ENCODE measurements around the gene GNLY. TPM values are rescaled to one million over a fixed set of nuclear protein-coding genes. Genes with fewer than 3 reads are reported as not detected.
A peak's percentile ranks its signal among the peaks of the same experiment; 100 is the strongest.

The GNLY gene
- total and polyA plus RNA-seq, 2 of the 13 experiments (the other 11 are each of a cell fraction or from before 2014, with no cell fraction given), result not detected

DNA sequence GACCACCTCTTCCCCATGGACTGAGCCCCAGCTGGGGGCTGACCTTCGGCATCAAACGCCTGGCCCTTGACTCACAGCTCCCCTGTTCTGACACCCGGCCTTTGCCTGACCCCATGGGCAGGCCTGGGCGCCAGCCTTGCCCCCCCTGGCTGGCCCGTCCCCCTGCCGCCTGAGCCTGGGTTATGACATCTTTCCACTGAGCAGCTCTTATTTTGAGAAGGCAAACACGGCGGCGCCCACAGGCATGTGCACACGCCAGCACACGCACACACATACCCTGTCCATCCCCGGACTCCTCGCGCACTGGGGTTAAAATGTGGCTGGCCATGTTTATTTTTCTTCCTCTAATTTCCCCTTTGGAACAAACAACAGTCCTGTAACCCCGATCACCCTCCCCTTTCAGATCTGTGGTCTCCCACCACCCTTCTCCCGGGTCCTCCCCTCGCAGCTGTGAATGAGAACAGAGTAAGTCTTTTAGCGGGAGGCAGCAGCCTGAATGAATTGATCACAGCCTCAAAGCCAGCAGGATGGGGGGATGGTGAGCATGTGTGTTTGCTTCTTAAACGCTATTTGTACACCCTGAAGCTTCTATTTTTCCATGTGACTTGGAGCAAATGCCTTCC, 47.8 kb downstream of the GNLY start (continued):
- TF ChIP-seq, protein P1, sequence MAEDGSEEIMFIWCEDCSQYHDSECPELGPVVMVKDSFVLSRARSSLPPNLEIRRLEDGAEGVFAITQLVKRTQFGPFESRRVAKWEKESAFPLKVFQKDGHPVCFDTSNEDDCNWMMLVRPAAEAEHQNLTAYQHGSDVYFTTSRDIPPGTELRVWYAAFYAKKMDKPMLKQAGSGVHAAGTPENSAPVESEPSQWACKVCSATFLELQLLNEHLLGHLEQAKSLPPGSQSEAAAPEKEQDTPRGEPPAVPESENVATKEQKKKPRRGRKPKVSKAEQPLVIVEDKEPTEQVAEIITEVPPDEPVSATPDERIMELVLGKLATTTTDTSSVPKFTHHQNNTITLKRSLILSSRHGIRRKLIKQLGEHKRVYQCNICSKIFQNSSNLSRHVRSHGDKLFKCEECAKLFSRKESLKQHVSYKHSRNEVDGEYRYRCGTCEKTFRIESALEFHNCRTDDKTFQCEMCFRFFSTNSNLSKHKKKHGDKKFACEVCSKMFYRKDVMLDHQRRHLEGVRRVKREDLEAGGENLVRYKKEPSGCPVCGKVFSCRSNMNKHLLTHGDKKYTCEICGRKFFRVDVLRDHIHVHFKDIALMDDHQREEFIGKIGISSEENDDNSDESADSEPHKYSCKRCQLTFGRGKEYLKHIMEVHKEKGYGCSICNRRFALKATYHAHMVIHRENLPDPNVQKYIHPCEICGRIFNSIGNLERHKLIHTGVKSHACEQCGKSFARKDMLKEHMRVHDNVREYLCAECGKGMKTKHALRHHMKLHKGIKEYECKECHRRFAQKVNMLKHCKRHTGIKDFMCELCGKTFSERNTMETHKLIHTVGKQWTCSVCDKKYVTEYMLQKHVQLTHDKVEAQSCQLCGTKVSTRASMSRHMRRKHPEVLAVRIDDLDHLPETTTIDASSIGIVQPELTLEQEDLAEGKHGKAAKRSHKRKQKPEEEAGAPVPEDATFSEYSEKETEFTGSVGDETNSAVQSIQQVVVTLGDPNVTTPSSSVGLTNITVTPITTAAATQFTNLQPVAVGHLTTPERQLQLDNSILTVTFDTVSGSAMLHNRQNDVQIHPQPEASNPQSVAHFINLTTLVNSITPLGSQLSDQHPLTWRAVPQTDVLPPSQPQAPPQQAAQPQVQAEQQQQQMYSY (CRISPR knock-in tag; IDR thresholded peaks at IDR 0.05), result no peak
- TF ChIP-seq ZNF451 (CRISPR knock-in tag; IDR thresholded peaks at IDR 0.05) (no peak), AKAP8 (CRISPR knock-in tag; IDR thresholded peaks at IDR 0.05) (no peak), RBM22 (optimal IDR thresholded peaks at IDR 0.05; ENCODE audit: low read length) (no peak), ZNF780A (CRISPR knock-in tag; IDR thresholded peaks at IDR 0.05) (no peak), ZNF616 (CRISPR knock-in tag; IDR thresholded peaks at IDR 0.05; ENCODE audit: low read depth) (no peak), SMARCC2 (IDR thresholded peaks at IDR 0.05) (no peak), ZNF772 (CRISPR knock-in tag; IDR thresholded peaks at IDR 0.05) (no peak), ZBTB21 (CRISPR knock-in tag; IDR thresholded peaks at IDR 0.05) (no peak), TBX3 (IDR thresholded peaks at IDR 0.05; ENCODE audit: borderline replicate concordance) (no peak)
- TF ChIP-seq, protein P2, sequence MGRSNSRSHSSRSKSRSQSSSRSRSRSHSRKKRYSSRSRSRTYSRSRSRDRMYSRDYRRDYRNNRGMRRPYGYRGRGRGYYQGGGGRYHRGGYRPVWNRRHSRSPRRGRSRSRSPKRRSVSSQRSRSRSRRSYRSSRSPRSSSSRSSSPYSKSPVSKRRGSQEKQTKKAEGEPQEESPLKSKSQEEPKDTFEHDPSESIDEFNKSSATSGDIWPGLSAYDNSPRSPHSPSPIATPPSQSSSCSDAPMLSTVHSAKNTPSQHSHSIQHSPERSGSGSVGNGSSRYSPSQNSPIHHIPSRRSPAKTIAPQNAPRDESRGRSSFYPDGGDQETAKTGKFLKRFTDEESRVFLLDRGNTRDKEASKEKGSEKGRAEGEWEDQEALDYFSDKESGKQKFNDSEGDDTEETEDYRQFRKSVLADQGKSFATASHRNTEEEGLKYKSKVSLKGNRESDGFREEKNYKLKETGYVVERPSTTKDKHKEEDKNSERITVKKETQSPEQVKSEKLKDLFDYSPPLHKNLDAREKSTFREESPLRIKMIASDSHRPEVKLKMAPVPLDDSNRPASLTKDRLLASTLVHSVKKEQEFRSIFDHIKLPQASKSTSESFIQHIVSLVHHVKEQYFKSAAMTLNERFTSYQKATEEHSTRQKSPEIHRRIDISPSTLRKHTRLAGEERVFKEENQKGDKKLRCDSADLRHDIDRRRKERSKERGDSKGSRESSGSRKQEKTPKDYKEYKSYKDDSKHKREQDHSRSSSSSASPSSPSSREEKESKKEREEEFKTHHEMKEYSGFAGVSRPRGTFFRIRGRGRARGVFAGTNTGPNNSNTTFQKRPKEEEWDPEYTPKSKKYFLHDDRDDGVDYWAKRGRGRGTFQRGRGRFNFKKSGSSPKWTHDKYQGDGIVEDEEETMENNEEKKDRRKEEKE (IDR thresholded peaks at IDR 0.05), result no peak
- TF ChIP-seq, protein P3, sequence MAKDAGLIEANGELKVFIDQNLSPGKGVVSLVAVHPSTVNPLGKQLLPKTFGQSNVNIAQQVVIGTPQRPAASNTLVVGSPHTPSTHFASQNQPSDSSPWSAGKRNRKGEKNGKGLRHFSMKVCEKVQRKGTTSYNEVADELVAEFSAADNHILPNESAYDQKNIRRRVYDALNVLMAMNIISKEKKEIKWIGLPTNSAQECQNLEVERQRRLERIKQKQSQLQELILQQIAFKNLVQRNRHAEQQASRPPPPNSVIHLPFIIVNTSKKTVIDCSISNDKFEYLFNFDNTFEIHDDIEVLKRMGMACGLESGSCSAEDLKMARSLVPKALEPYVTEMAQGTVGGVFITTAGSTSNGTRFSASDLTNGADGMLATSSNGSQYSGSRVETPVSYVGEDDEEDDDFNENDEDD (CRISPR knock-in tag; IDR thresholded peaks at IDR 0.05; ENCODE audit: borderline replicate concordance), result 0 out of 2 replicates have a peak, but pooled peaks have one; percentile 15
- TF ChIP-seq, protein P4, sequence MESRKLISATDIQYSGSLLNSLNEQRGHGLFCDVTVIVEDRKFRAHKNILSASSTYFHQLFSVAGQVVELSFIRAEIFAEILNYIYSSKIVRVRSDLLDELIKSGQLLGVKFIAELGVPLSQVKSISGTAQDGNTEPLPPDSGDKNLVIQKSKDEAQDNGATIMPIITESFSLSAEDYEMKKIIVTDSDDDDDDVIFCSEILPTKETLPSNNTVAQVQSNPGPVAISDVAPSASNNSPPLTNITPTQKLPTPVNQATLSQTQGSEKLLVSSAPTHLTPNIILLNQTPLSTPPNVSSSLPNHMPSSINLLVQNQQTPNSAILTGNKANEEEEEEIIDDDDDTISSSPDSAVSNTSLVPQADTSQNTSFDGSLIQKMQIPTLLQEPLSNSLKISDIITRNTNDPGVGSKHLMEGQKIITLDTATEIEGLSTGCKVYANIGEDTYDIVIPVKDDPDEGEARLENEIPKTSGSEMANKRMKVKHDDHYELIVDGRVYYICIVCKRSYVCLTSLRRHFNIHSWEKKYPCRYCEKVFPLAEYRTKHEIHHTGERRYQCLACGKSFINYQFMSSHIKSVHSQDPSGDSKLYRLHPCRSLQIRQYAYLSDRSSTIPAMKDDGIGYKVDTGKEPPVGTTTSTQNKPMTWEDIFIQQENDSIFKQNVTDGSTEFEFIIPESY (CRISPR knock-in tag; IDR thresholded peaks at IDR 0.05), result no peak
- TF ChIP-seq, protein P5, sequence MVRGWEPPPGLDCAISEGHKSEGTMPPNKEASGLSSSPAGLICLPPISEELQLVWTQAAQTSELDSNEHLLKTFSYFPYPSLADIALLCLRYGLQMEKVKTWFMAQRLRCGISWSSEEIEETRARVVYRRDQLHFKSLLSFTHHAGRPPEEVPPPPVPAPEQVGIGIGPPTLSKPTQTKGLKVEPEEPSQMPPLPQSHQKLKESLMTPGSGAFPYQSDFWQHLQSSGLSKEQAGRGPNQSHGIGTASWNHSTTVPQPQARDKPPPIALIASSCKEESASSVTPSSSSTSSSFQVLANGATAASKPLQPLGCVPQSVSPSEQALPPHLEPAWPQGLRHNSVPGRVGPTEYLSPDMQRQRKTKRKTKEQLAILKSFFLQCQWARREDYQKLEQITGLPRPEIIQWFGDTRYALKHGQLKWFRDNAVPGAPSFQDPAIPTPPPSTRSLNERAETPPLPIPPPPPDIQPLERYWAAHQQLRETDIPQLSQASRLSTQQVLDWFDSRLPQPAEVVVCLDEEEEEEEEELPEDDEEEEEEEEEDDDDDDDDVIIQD (CRISPR knock-in tag; IDR thresholded peaks at IDR 0.05; ENCODE audit: low read depth), result no peak
- TF ChIP-seq, protein P6, sequence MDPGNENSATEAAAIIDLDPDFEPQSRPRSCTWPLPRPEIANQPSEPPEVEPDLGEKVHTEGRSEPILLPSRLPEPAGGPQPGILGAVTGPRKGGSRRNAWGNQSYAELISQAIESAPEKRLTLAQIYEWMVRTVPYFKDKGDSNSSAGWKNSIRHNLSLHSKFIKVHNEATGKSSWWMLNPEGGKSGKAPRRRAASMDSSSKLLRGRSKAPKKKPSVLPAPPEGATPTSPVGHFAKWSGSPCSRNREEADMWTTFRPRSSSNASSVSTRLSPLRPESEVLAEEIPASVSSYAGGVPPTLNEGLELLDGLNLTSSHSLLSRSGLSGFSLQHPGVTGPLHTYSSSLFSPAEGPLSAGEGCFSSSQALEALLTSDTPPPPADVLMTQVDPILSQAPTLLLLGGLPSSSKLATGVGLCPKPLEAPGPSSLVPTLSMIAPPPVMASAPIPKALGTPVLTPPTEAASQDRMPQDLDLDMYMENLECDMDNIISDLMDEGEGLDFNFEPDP (CRISPR knock-in tag; conservative IDR thresholded peaks at IDR 0.05), result 0 out of 2 replicates have a peak, but pooled peaks have one; percentile 81
- TF ChIP-seq, protein P7, sequence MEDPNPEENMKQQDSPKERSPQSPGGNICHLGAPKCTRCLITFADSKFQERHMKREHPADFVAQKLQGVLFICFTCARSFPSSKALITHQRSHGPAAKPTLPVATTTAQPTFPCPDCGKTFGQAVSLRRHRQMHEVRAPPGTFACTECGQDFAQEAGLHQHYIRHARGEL (CRISPR knock-in tag; IDR thresholded peaks at IDR 0.05), result no peak
